Liver (tissue), 9 donors: ENCODE results near the gene NCOR2. TPM values are rescaled to one million over a fixed set of nuclear protein-coding genes. Genes with fewer than 3 reads are reported as not detected.
A peak's percentile ranks its signal among the peaks of the same experiment; 100 is the strongest.

ENCODE experiments used
- DNase-seq: peaks from one replicate; pipeline ENCODE4 v3.0.0-alpha.2; 2017; ENCODE audit warnings: low spot score
- H3K27ac ChIP-seq, 2 donors: one replicate each; pipeline ENCODE4 v1.7.0; 2013; ENCODE audit warnings: inconsistent platforms in 2 of 2, low read length in 2 of 2, control low read depth in 1 of 2, low read depth in 1 of 2, mild to moderate bottlenecking in 1 of 2
- H3K27me3 ChIP-seq, 4 donors: one replicate each; pipeline versions ENCODE4 v1.6.1 to v1.7.0; 2013; ENCODE audit warnings: low read length in 3 of 4, inconsistent platforms in 1 of 4, mild to moderate bottlenecking in 1 of 4, moderate library complexity in 1 of 4; ENCODE audit not compliant: control insufficient read depth in 4 of 4, insufficient read depth in 4 of 4
- H3K36me3 ChIP-seq, 4 donors: one replicate each; pipeline versions ENCODE4 v1.6.1 to v1.7.0; 2013; ENCODE audit warnings: low read length in 3 of 4, mild to moderate bottlenecking in 3 of 4, low read depth in 1 of 4, moderate library complexity in 1 of 4; ENCODE audit not compliant: control insufficient read depth in 4 of 4, insufficient read depth in 3 of 4
- H3K4me1 ChIP-seq, 4 donors: one replicate each; pipeline versions ENCODE4 v1.6.1 to v1.7.0; 2013; ENCODE audit warnings: low read length in 3 of 4, mild to moderate bottlenecking in 3 of 4, moderate library complexity in 1 of 4; ENCODE audit not compliant: control insufficient read depth in 4 of 4, insufficient read depth in 4 of 4
- H3K4me3 ChIP-seq, 3 donors: one replicate each; pipeline versions ENCODE4 v1.6.1 to v1.7.0; 2013; ENCODE audit warnings: low read length in 3 of 3, control low read depth in 1 of 3, low read depth in 1 of 3, mild to moderate bottlenecking in 1 of 3
- H3K9ac ChIP-seq, 2 donors: one replicate each; pipeline ENCODE4 v1.7.0; 2013; ENCODE audit warnings: low read length in 2 of 2, mild to moderate bottlenecking in 2 of 2, moderate library complexity in 2 of 2, control low read depth in 1 of 2, low read depth in 1 of 2
- H3K9me3 ChIP-seq, 4 donors: one replicate each; pipeline versions ENCODE4 v1.6.1 to v1.7.0; 2013; ENCODE audit warnings: low read length in 3 of 4; ENCODE audit not compliant: control insufficient read depth in 4 of 4
- ATF3 ChIP-seq: IDR thresholded peaks from 2 replicates; pipeline ENCODE4 v1.6.1; 2016; ENCODE audit warnings: antibody characterized with exemption
- CTCF ChIP-seq: fragments of 150-350 bp; IDR thresholded peaks from 2 replicates; pipeline ENCODE4 v1.5.1; 2017; ENCODE audit warnings: improper control_type of control experiment, low read depth, low read length; ENCODE audit not compliant: missing input control
- EGR1 ChIP-seq, 2 donors: IDR thresholded peaks; 2 replicates each; pipeline ENCODE4 v1.6.1; 2016 to 2018; ENCODE audit warnings: antibody characterized with exemption in 2 of 2, low read depth in 2 of 2
- FOXA1 ChIP-seq: IDR thresholded peaks from 2 replicates; pipeline ENCODE4 v1.6.1; 2016; ENCODE audit warnings: antibody characterized with exemption
- FOXA2 ChIP-seq: IDR thresholded peaks from 2 replicates; pipeline ENCODE4 v1.6.1; 2016; ENCODE audit warnings: antibody characterized with exemption
- GABPA ChIP-seq, 2 donors: IDR thresholded peaks in 1 of 2; conservative IDR thresholded peaks in 1 of 2; 2 replicates each; pipeline ENCODE4 v1.6.1; 2016; ENCODE audit warnings: antibody characterized with exemption in 2 of 2, mild to moderate bottlenecking in 1 of 2, moderate library complexity in 1 of 2
- HNF4A ChIP-seq, 2 donors: conservative IDR thresholded peaks; 2 replicates each; pipeline ENCODE4 v1.6.1; 2016; ENCODE audit warnings: antibody characterized with exemption in 2 of 2, mild to moderate bottlenecking in 2 of 2
- HNF4G ChIP-seq: IDR thresholded peaks from 2 replicates; pipeline ENCODE4 v1.6.1; 2016; ENCODE audit warnings: antibody characterized with exemption
- JUND ChIP-seq, 2 donors: IDR thresholded peaks; 2 replicates each; pipeline ENCODE4 v1.6.1; 2016; ENCODE audit warnings: antibody characterized with exemption in 2 of 2
- MAX ChIP-seq: IDR thresholded peaks from 2 replicates; pipeline ENCODE4 v1.6.1; 2016; ENCODE audit warnings: antibody characterized with exemption
- NR2F2 ChIP-seq: IDR thresholded peaks from 2 replicates; pipeline ENCODE4 v1.6.1; 2016; ENCODE audit warnings: antibody characterized with exemption
- RAD21 ChIP-seq, 2 donors: IDR thresholded peaks; 2 replicates each; pipeline ENCODE4 v1.6.1; 2016; ENCODE audit warnings: antibody characterized with exemption in 2 of 2, mild to moderate bottlenecking in 2 of 2
- REST ChIP-seq: IDR thresholded peaks from 2 replicates; pipeline ENCODE4 v1.6.1; 2016; ENCODE audit warnings: antibody characterized with exemption, mild to moderate bottlenecking
- RXRA ChIP-seq, 2 donors: IDR thresholded peaks; 2 replicates each; pipeline ENCODE4 v1.6.1; 2017 to 2018; ENCODE audit warnings: antibody characterized with exemption in 2 of 2, mild to moderate bottlenecking in 1 of 2
- SP1 ChIP-seq: IDR thresholded peaks from 2 replicates; pipeline ENCODE4 v1.6.1; 2018; ENCODE audit warnings: antibody characterized with exemption, mild to moderate bottlenecking
- TAF1 ChIP-seq: conservative IDR thresholded peaks from 2 replicates; pipeline ENCODE4 v1.6.1; 2016; ENCODE audit warnings: antibody characterized with exemption, mild to moderate bottlenecking
- YY1 ChIP-seq: IDR thresholded peaks from 2 replicates; pipeline ENCODE4 v1.6.1; 2016; ENCODE audit warnings: antibody characterized with exemption, mild to moderate bottlenecking
- ZBTB33 ChIP-seq: IDR thresholded peaks from 2 replicates; pipeline ENCODE4 v1.6.1; 2016; ENCODE audit warnings: antibody characterized with exemption
- WGBS: extraction: QIAGEN DNeasy Blood & Tissue Kit; methylation state at CpG from one replicate; pipeline ENCODE4 v1.1.7; 2013; 5-methylcytosine and 5-hydroxymethylcytosine counted together
- polyA plus RNA-seq, 2 donors: library from polyadenylated mRNA; stranded (reverse) in 1 of 2; unstranded in 1 of 2; fragments of 200-250 nt in 1 of 2; fragments of >200 nt in 1 of 2; fragmentation: Nextera tagmentation in 1 of 2; extraction: Ambion mirVana in 1 of 2; gene quantifications; one replicate each; pipeline versions ENCODE4 v1.2.1 to v1.2.3, GENCODE V29; 2013 to 2015
- total RNA-seq, 2 donors: library from RNA; depleted of rRNA; stranded (reverse); fragments of >200 nt; gene quantifications; one replicate each; pipeline ENCODE4 v1.2.3, GENCODE V29; 2014
- donor health status: healthy.
- donor health status: healthy.
- donor health status: healthy.
- donor health status: healthy.
- donor health status: healthy.

Gene NCOR2
- total and polyA plus RNA-seq, 4 donors = 7.9 to 31.6 (median 18.1) TPM

GRCh38 chr12:124523071-124523470 lies 44.3 kb downstream of the NCOR2 start (continued):
- TF ChIP-seq REST (no peak), FOXA2 (no peak)

- H3K4me1 ChIP-seq = peaks cover 20 to 49% (median 40%) of the 10 kb centered on the region in 4 donors
- no peaks in the 10 kb centered on the region for H3K9me3 ChIP-seq
- WGBS = 73% methylated on average over 10 of the region's 10 CpGs
- H3K27ac ChIP-seq = peak overlapping the region in 1 of 2 donors; percentile 19
- no peaks in the 10 kb centered on the region for H3K36me3 ChIP-seq
- H3K4me3 ChIP-seq = no peak overlapping the region
- no peaks in the 10 kb centered on the region for H3K27me3 ChIP-seq
- TF ChIP-seq YY1 = no peak
- no peak for TF ChIP-seq NR2F2
- DNase-seq = no peak
- no peak overlapping the region for H3K9ac ChIP-seq
Measured at GRCh38 chr12:124520907-124521306, 46.5 kb downstream of the NCOR2 start.

GRCh38 chr12:124520265-124520701 lies 47.1 kb downstream of the NCOR2 start:
- Histone ChIP-seq H3K9me3 (no peaks in the 10 kb centered on the region), H3K9ac (no peak overlapping the region), H3K4me1 (peaks cover 20 to 49% (median 40%) of the 10 kb centered on the region in 4 donors), H3K4me3 (no peak overlapping the region), H3K27ac (peak overlapping the region; percentile 66 to 89), H3K36me3 (no peaks in the 10 kb centered on the region), H3K27me3 (no peaks in the 10 kb centered on the region)
- 25% methylated on average over 14 of the region's 14 CpGs for WGBS
- TF ChIP-seq TAF1 = no peak
- TF ChIP-seq ATF3 = no peak
- TF ChIP-seq FOXA2 = no peak
- no peak for TF ChIP-seq ZBTB33
- TF ChIP-seq SP1 = peak; percentile 58
- peak in 1 of 2 donors; percentile 23 for TF ChIP-seq JUND (IDR thresholded peaks at IDR 0.05)
- TF ChIP-seq HNF4G = no peak
- peak; percentile 29 for TF ChIP-seq YY1
- TF ChIP-seq MAX = no peak
- TF ChIP-seq NR2F2 = no peak
- TF ChIP-seq GABPA (IDR thresholded peaks at IDR 0.05 in 1 of 2, conservative IDR thresholded peaks at IDR 0.05 in 1 of 2) = no peak
- TF ChIP-seq HNF4A (conservative IDR thresholded peaks at IDR 0.05) = peak; percentile 52 to 63
- peak in 1 of 2 donors; percentile 10 for TF ChIP-seq EGR1 (IDR thresholded peaks at IDR 0.05; ENCODE audit: low read depth in 2 of 2)
- peak in 1 of 2 donors; percentile 66 for TF ChIP-seq RAD21 (IDR thresholded peaks at IDR 0.05)
- TF ChIP-seq REST = peak; percentile 42
- TF ChIP-seq RXRA (IDR thresholded peaks at IDR 0.05) = peak; percentile 52 to 73
- TF ChIP-seq FOXA1 = no peak
- TF ChIP-seq CTCF = no peak
- no peak for DNase-seq
